ENCODE measurements around the gene PREPL. TPM values are rescaled to one million over a fixed set of nuclear protein-coding genes. Genes with fewer than 3 reads are reported as not detected.

PREPL gene
- total RNA-seq, 1 donor, result 44.9 TPM

DNA sequence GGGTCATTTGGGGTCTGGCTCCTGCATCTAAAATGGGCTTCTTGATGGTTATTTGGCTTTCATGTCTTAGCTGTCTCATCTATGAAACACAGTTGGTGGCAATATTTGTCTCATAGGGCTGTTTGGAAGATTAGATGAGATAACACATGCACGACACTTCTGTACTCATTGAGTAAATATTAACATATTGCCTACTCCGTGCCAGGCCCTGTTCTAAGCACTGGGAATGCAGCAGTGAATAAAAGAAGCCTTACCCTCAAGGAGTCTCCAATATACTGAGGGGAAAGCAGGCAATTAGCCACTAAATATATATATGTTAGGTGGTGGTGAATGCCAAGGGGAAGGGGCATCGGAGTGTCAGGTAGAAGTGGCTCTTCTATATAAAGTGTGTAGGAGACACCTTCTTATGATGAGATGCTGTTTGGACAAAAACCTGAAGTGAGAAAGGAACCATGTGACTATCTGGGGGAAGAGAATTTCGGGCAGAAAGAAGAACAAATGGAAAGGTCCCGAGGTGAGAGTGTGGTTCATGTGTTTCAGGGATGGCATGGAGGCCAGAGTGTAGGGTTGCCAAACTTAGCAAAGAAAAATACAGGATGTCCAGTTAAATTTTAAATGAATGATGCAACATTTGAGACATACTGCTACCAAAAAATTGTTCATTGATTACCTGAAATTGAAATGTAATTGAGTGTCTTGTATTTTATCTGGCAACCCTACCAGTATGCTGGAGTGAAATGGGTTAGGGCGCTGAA, 74.2 kb downstream of the PREPL start:
- H2AFZ ChIP-seq (ENCODE audit: low read length), result no peak overlapping the region
- H3K36me3 ChIP-seq (ENCODE audit: insufficient read depth, low read length), result no peaks in the 10 kb centered on the region
- TF ChIP-seq, protein P1, sequence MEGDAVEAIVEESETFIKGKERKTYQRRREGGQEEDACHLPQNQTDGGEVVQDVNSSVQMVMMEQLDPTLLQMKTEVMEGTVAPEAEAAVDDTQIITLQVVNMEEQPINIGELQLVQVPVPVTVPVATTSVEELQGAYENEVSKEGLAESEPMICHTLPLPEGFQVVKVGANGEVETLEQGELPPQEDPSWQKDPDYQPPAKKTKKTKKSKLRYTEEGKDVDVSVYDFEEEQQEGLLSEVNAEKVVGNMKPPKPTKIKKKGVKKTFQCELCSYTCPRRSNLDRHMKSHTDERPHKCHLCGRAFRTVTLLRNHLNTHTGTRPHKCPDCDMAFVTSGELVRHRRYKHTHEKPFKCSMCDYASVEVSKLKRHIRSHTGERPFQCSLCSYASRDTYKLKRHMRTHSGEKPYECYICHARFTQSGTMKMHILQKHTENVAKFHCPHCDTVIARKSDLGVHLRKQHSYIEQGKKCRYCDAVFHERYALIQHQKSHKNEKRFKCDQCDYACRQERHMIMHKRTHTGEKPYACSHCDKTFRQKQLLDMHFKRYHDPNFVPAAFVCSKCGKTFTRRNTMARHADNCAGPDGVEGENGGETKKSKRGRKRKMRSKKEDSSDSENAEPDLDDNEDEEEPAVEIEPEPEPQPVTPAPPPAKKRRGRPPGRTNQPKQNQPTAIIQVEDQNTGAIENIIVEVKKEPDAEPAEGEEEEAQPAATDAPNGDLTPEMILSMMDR (IDR thresholded peaks at IDR 0.05; ENCODE audit: extremely low read depth, low read depth, low read length), result no peak
- no peak overlapping the region for H3K4me3 ChIP-seq (ENCODE audit: insufficient read depth, low read length)
- no peaks in the 10 kb centered on the region for H3K27me3 ChIP-seq (ENCODE audit: insufficient read depth, low read length)
- H3K9me3 ChIP-seq (ENCODE audit: low read depth, low read length), result no peaks in the 10 kb centered on the region
- peaks cover 21% of the 10 kb centered on the region for H3K4me1 ChIP-seq (ENCODE audit: insufficient read depth, low read length)
- no peak overlapping the region for H3K27ac ChIP-seq (ENCODE audit: low read depth, low read length)
- no peak overlapping the region for H3K4me2 ChIP-seq (ENCODE audit: insufficient read depth, low read length)
- DNase-seq (ENCODE audit: insufficient read length, low spot score, missing footprints), result no peak
- H4K20me1 ChIP-seq (ENCODE audit: insufficient read depth, low read length), result no peaks in the 10 kb centered on the region
- no peaks in the 10 kb centered on the region for H3K79me2 ChIP-seq (ENCODE audit: insufficient read depth, low read length)

DNA sequence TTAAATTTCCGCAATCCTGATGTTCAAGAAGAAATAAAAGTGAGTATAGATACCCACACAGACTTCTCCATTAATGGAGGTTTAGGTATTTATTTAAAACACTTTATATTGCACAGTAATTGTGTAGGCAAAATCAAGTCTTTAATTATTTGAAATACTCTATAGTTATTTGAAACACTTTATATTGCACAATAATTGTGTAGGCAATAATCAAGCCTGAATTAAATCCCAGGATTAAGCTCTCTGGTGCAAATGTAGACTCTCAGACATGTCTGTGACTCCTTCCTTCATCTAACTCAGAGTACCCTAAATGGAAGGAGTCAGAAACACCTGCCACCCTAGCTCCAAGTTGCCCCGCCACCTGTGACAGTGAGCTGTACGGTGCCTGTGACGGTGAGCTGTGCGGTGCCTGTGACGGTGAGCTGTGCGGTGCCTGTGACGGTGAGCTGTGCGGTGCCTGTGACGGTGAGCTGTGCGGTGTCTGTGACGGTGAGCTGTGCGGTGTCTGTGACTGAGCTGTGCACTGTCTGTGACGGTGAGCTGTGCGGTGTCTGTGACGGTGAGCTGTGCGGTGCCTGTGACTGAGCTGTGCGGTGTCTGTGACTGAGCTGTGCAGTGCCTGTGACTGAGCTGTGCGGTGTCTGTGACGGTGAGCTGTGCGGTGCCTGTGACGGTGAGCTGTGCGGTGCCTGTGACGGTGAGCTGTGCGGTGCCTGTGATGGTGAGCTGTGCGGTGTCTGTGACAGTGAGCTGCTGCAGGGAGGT, 75.0 kb downstream of the PREPL start:
- Histone ChIP-seq H2AFZ (ENCODE audit: low read length) (no peak overlapping the region), H3K9me3 (ENCODE audit: low read depth, low read length) (no peaks in the 10 kb centered on the region), H4K20me1 (ENCODE audit: insufficient read depth, low read length) (no peaks in the 10 kb centered on the region), H3K27ac (ENCODE audit: low read depth, low read length) (no peak overlapping the region), H3K27me3 (ENCODE audit: insufficient read depth, low read length) (no peaks in the 10 kb centered on the region), H3K36me3 (ENCODE audit: insufficient read depth, low read length) (no peaks in the 10 kb centered on the region), H3K79me2 (ENCODE audit: insufficient read depth, low read length) (no peaks in the 10 kb centered on the region), H3K4me1 (ENCODE audit: insufficient read depth, low read length) (peaks cover 13% of the 10 kb centered on the region), H3K4me3 (ENCODE audit: insufficient read depth, low read length) (no peak overlapping the region), H3K4me2 (ENCODE audit: insufficient read depth, low read length) (no peak overlapping the region)
- DNase-seq (ENCODE audit: insufficient read length, low spot score, missing footprints), result no peak
- TF ChIP-seq, protein P1 (IDR thresholded peaks at IDR 0.05; ENCODE audit: extremely low read depth, low read depth, low read length), result no peak

DNA sequence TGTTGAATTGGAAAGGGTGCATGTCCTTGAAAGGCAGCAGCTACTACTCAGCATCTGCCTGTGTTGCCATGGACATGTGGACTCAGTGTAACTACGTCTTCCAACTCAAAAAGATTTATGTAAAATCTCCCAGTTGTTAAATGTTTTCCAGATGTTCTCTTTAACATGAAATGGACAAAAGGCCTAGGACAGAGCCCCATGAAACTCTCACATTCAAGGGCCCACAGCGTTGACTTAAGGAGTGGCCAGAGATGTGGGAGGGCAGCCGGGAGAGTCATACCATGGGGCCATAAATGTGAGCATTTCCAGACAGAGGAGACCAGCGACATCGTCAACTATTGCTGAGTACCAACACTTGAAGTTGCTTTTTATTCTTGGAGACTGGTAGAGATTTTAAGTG, 76.1 kb downstream of the PREPL start:
- Histone ChIP-seq H3K79me2 (ENCODE audit: insufficient read depth, low read length) (no peaks in the 10 kb centered on the region), H3K4me2 (ENCODE audit: insufficient read depth, low read length) (no peak overlapping the region), H2AFZ (ENCODE audit: low read length) (no peak overlapping the region), H3K9me3 (ENCODE audit: low read depth, low read length) (no peaks in the 10 kb centered on the region), H3K27me3 (ENCODE audit: insufficient read depth, low read length) (no peaks in the 10 kb centered on the region), H3K4me1 (ENCODE audit: insufficient read depth, low read length) (peaks cover 2% of the 10 kb centered on the region), H3K4me3 (ENCODE audit: insufficient read depth, low read length) (no peak overlapping the region), H4K20me1 (ENCODE audit: insufficient read depth, low read length) (no peaks in the 10 kb centered on the region), H3K36me3 (ENCODE audit: insufficient read depth, low read length) (no peaks in the 10 kb centered on the region), H3K27ac (ENCODE audit: low read depth, low read length) (no peak overlapping the region)
- TF ChIP-seq, protein P1 (IDR thresholded peaks at IDR 0.05; ENCODE audit: extremely low read depth, low read depth, low read length), result no peak
- DNase-seq (ENCODE audit: insufficient read length, low spot score, missing footprints), result no peak

DNA sequence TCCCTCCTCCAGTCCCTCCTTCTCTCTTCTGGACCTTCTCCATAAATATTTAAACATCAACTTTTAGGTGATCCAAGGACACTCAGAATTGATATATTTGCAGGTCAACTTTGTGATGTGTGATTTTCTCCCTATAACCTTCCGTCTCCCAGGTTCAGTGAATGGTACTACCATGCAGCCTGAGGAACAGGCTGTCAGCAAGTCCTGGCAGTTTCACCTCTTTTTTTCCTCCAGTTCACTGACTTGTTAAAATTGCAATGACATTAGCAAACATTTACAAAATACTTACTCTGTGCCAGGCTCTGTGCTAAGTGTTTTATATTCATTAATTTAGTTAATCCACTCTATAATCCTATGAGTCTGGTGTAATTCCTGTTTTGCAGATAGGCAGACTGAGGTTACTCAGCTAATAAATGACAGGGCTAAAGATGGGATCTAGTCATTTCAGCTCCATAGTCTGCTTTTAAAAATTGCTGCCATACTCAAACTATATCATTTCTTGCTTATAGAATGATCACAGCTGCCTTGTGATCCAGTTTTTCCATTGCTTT, 78.1 kb downstream of the PREPL start:
- no peak for DNase-seq (ENCODE audit: insufficient read length, low spot score, missing footprints)
- Histone ChIP-seq H3K4me1 (ENCODE audit: insufficient read depth, low read length) (no peaks in the 10 kb centered on the region), H3K4me3 (ENCODE audit: insufficient read depth, low read length) (no peak overlapping the region), H3K9me3 (ENCODE audit: low read depth, low read length) (no peaks in the 10 kb centered on the region), H3K4me2 (ENCODE audit: insufficient read depth, low read length) (no peak overlapping the region), H2AFZ (ENCODE audit: low read length) (no peak overlapping the region), H3K79me2 (ENCODE audit: insufficient read depth, low read length) (no peaks in the 10 kb centered on the region), H4K20me1 (ENCODE audit: insufficient read depth, low read length) (no peaks in the 10 kb centered on the region), H3K36me3 (ENCODE audit: insufficient read depth, low read length) (no peaks in the 10 kb centered on the region), H3K27ac (ENCODE audit: low read depth, low read length) (no peak overlapping the region), H3K27me3 (ENCODE audit: insufficient read depth, low read length) (no peaks in the 10 kb centered on the region)
- TF ChIP-seq, protein P1 (IDR thresholded peaks at IDR 0.05; ENCODE audit: extremely low read depth, low read depth, low read length), result no peak

Measured in osteoblast (primary cell).